HepG2 (cell line): ENCODE results near the gene NDOR1. TPM values are rescaled to one million over a fixed set of nuclear protein-coding genes. Genes with fewer than 3 reads are reported as not detected.

Source experiments
- AKAP8 ChIP-seq: sonication (generic); formaldehyde crosslinking; IDR thresholded peaks from 2 replicates; pipeline ENCODE4 v1.5.1; 2020; ENCODE audit warnings: mild to moderate bottlenecking, missing genetic modification reagents
- ELK4 ChIP-seq: sonication (generic); formaldehyde crosslinking; IDR thresholded peaks from 2 replicates; pipeline ENCODE4 v1.9.0; 2021; ENCODE audit warnings: missing genetic modification reagents, borderline replicate concordance
- FOSL1 ChIP-seq: sonication (generic); formaldehyde crosslinking; IDR thresholded peaks from 2 replicates; pipeline ENCODE4 v1.9.0; 2021; ENCODE audit warnings: missing genetic modification reagents, borderline replicate concordance
- HHEX ChIP-seq: IDR thresholded peaks from 2 replicates; pipeline ENCODE4 v1.6.1; 2016; ENCODE audit warnings: control low read depth
- JUND ChIP-seq: sonication (generic); formaldehyde crosslinking; IDR thresholded peaks from 2 replicates; pipeline ENCODE4 v1.8.0; 2022; ENCODE audit warnings: mild to moderate bottlenecking, missing genetic modification reagents
- KLF13 ChIP-seq: sonication (generic); formaldehyde crosslinking; IDR thresholded peaks from 2 replicates; pipeline ENCODE4 v1.4.0; 2020; ENCODE audit warnings: mild to moderate bottlenecking, missing genetic modification reagents
- KMT2A ChIP-seq: sonication (generic); formaldehyde crosslinking; IDR thresholded peaks from 2 replicates; pipeline ENCODE4 v1.4.0; 2020; ENCODE audit warnings: missing genetic modification reagents
- MIER2 ChIP-seq: IDR thresholded peaks from 2 replicates; pipeline ENCODE4 v1.6.1; 2016; ENCODE audit warnings: missing biosample characterization, missing genetic modification reagents
- MIXL1 ChIP-seq: IDR thresholded peaks from 2 replicates; pipeline ENCODE4 v1.6.1; 2016
- NCOR1 ChIP-seq: fragments of 200-600 bp; sonication (generic); IDR thresholded peaks from 2 replicates; pipeline ENCODE4 v1.7.0; 2017; ENCODE audit warnings: antibody characterized with exemption, low read length, borderline replicate concordance
- NFKBIZ ChIP-seq: IDR thresholded peaks from 2 replicates; pipeline ENCODE4 v1.6.1; 2018; ENCODE audit warnings: missing genetic modification reagents, missing compliant biosample characterization
- NKX3-1 ChIP-seq: sonication (generic); formaldehyde crosslinking; IDR thresholded peaks from 2 replicates; pipeline ENCODE4 v1.5.0; 2020; ENCODE audit warnings: missing genetic modification reagents
- NPAS2 ChIP-seq: sonication (generic); formaldehyde crosslinking; IDR thresholded peaks from 2 replicates; pipeline ENCODE4 v1.8.0; 2022; ENCODE audit warnings: mild to moderate bottlenecking, missing genetic modification reagents, borderline replicate concordance
- PAF1 ChIP-seq: IDR thresholded peaks from 2 replicates; pipeline ENCODE4 v1.6.1; 2016; ENCODE audit warnings: missing genetic modification reagents, missing compliant biosample characterization
- PTBP1 ChIP-seq: fragments of 200-400 bp; formaldehyde crosslinking; IDR thresholded peaks from 2 replicates; pipeline ENCODE4 v1.6.1; 2018; ENCODE audit warnings: low read length, low read depth; ENCODE audit not compliant: poor library complexity, severe bottlenecking
- REPIN1 ChIP-seq: sonication (generic); formaldehyde crosslinking; IDR thresholded peaks from 2 replicates; pipeline ENCODE4 v1.8.0; 2022; ENCODE audit warnings: missing genetic modification reagents, low read depth, mild to moderate bottlenecking, borderline replicate concordance
- RNF2 ChIP-seq: fragments of 450-650 bp; conservative IDR thresholded peaks from 2 replicates; pipeline ENCODE4 v1.6.1; 2016; ENCODE audit warnings: low read depth
- SUZ12 ChIP-seq: fragments of 150-350 bp; IDR thresholded peaks from 2 replicates; pipeline ENCODE4 v1.6.1; 2014; ENCODE audit warnings: low read depth, low read length
- TBX3 ChIP-seq: fragments of 450-650 bp; IDR thresholded peaks from 2 replicates; pipeline ENCODE4 v1.6.1; 2017; ENCODE audit warnings: antibody characterized with exemption, mild to moderate bottlenecking, inconsistent platforms, borderline replicate concordance
- TEAD3 ChIP-seq: optimal IDR thresholded peaks from 2 replicates; pipeline ENCODE3; 2016; ENCODE audit warnings: borderline replicate concordance
- TFDP2 ChIP-seq: sonication (generic); formaldehyde crosslinking; IDR thresholded peaks from 2 replicates; pipeline ENCODE4 v1.4.0; 2020; ENCODE audit warnings: missing genetic modification reagents
- ZFP91 ChIP-seq: sonication (generic); formaldehyde crosslinking; IDR thresholded peaks from 2 replicates; pipeline ENCODE4 v1.9.0; 2022; ENCODE audit warnings: missing genetic modification reagents, mild to moderate bottlenecking, borderline replicate concordance
- ZNF562 ChIP-seq: sonication (generic); formaldehyde crosslinking; IDR thresholded peaks from 2 replicates; pipeline ENCODE4 v1.8.0; 2022; ENCODE audit warnings: missing genetic modification reagents, borderline replicate concordance
- ZNF746 ChIP-seq: sonication (generic); formaldehyde crosslinking; IDR thresholded peaks from 2 replicates; pipeline ENCODE4 v1.8.0; 2022; ENCODE audit warnings: mild to moderate bottlenecking, missing genetic modification reagents
- polyA plus RNA-seq, 8 experiments: library from polyadenylated mRNA; depleted of rRNA in 3 of 8; stranded (reverse) in 7 of 8; unstranded in 1 of 8; fragments of >200 nt; fragmentation: Illumina TruSeq in 4 of 8; extraction: Trizol in 4 of 8; gene quantifications; 2 replicates each; pipeline versions ENCODE4 v1.2.1 to v1.2.3, GENCODE V29; 2011 to 2016; ENCODE audit warnings: low read depth in 4 of 8, missing spikeins in 1 of 8, mixed read lengths in 1 of 8; ENCODE audit not compliant: insufficient read depth in 1 of 8
- total RNA-seq, 5 experiments: library from RNA; depleted of rRNA; stranded (reverse); fragments of >200 nt; fragmentation: Illumina TruSeq; extraction: Trizol; gene quantifications; 2 replicates each; pipeline ENCODE4 v1.2.3, GENCODE V29; 2016; ENCODE audit warnings: low read depth in 1 of 5

Gene NDOR1
- total and polyA plus RNA-seq, 2 of the 13 experiments (the other 11 are each of a cell fraction or from before 2014, with no cell fraction given): 3.6 to 8.7 TPM

GRCh38 chr9:137188490-137189296 lies 16.8 kb upstream of the NDOR1 start, which contains the start of the genes ANAPC2 and SSNA1 (continued):
- peak; percentile 81 for TF ChIP-seq TEAD3 (CRISPR knock-in tag)
- peak; percentile 67; the same call in 1 of the 2 replicates for TF ChIP-seq MIXL1 (CRISPR knock-in tag)
- TF ChIP-seq NCOR1: no peak; the same call in 1 of the 2 replicates
- no peak for TF ChIP-seq NPAS2 (CRISPR knock-in tag)
- 0 out of 2 replicates have a peak, but pooled peaks have one; percentile 47 for TF ChIP-seq RNF2
- no peak for TF ChIP-seq ZNF562 (CRISPR knock-in tag)
- TF ChIP-seq PTBP1: no peak
- peak; percentile 35; the same call in 1 of the 2 replicates for TF ChIP-seq KLF13 (CRISPR knock-in tag)
- peak; percentile 87; the same call in 1 of the 2 replicates for TF ChIP-seq JUND (CRISPR knock-in tag)
- peak; percentile 88 for TF ChIP-seq AKAP8 (CRISPR knock-in tag)
- peak; percentile 89 for TF ChIP-seq KMT2A (CRISPR knock-in tag)
- TF ChIP-seq ZFP91 (CRISPR knock-in tag): peak; percentile 89
- TF ChIP-seq FOSL1 (CRISPR knock-in tag): no peak
- TF ChIP-seq TFDP2 (CRISPR knock-in tag): peak; percentile 79
- peak; percentile 38; the same call in 1 of the 2 replicates for TF ChIP-seq NFKBIZ (CRISPR knock-in tag)
- TF ChIP-seq ELK4 (CRISPR knock-in tag): no peak
- TF ChIP-seq TBX3: no peak
- peak; percentile 95 for TF ChIP-seq REPIN1 (CRISPR knock-in tag)
- TF ChIP-seq HHEX: no peak
- no peak for TF ChIP-seq SUZ12
- TF ChIP-seq NKX3-1 (CRISPR knock-in tag): peak; percentile 54; the same call in 1 of the 2 replicates
- TF ChIP-seq MIER2 (CRISPR knock-in tag): peak; percentile 71
- TF ChIP-seq ZNF746 (CRISPR knock-in tag): peak; percentile 45
- TF ChIP-seq PAF1 (CRISPR knock-in tag): no peak
